GM12878 (cell line): ENCODE results near the gene GAMT. TPM values are rescaled to one million over a fixed set of nuclear protein-coding genes. Genes with fewer than 3 reads are reported as not detected.

Experiments used
- ATAC-seq: fragments of 200-7000 bp; cut with Tn5 transposase; 3 replicates; pipeline ENCODE4 v1.9.1; 2020; ENCODE audit warnings: mild to moderate bottlenecking, moderate library complexity
- BruUV-seq: library from RNA; stranded (reverse); fragments of 400-500 nt; replicated peaks from 2 replicates; lab custom pipeline; 2021; lab: Mats Ljungman, UMichigan
- CTCF ChIA-PET: fragments of 300-600 bp; sonication (Branson Sonifier 250); formaldehyde crosslinking; extraction: SDS; loops from one replicate; lab custom pipeline; 2021; ENCODE audit warnings: inconsistent platforms; lab: Yijun Ruan, JAX
- POLR2A ChIA-PET: fragments of 350-600 bp; formaldehyde crosslinking; extraction: SDS; loops from one replicate; lab custom pipeline; 2021; ENCODE audit warnings: inconsistent platforms; lab: Charles Lee
- RAD21 ChIA-PET: fragments of 300-600 bp; sonication (Branson Sonifier 250); formaldehyde crosslinking; loops from one replicate; lab custom pipeline; 2023; ENCODE audit warnings: antibody characterized with exemption; ENCODE audit not compliant: unreplicated experiment; lab: Charles Lee
- SMC1A ChIA-PET: fragments of 300-600 bp; sonication (Branson Sonifier 250); formaldehyde crosslinking; loops from one replicate; lab custom pipeline; 2023; ENCODE audit not compliant: unreplicated experiment, uncharacterized antibody; lab: Charles Lee
- DNase-seq: peaks from one replicate; pipeline ENCODE4 v3.0.0-alpha.2; 2011; ENCODE audit warnings: low read depth, low spot score
- FAIRE-seq: peaks from 3 replicates; lab custom pipeline; 2011; peaks lifted over from hg19 to GRCh38; lab: Jason Lieb, UNC
- H2AFZ ChIP-seq: 2 replicates; pipeline ENCODE4 v1.6.0; 2011; ENCODE audit warnings: low read depth, low read length, control low read depth; ENCODE audit not compliant: control insufficient read depth
- H3K27ac ChIP-seq: 2 replicates; pipeline ENCODE4 v1.5.1; 2011; ENCODE audit warnings: control low read depth; ENCODE audit not compliant: control insufficient read depth, insufficient read depth
- H3K27me3 ChIP-seq, 2 experiments: replicated peaks in 1 of 2; 2 replicates each; pipeline versions ENCODE4 v1.6.0 to v1.6.1; 2011; ENCODE audit warnings: low read length in 1 of 2; ENCODE audit not compliant: control insufficient read depth in 2 of 2, insufficient read depth in 2 of 2
- H3K36me3 ChIP-seq, 2 experiments: 2 replicates each; pipeline ENCODE4 v1.5.1; 2011; ENCODE audit warnings: low read length in 1 of 2; ENCODE audit not compliant: control insufficient read depth in 2 of 2, insufficient read depth in 2 of 2
- H3K4me1 ChIP-seq: 2 replicates; pipeline ENCODE4 v1.6.1; 2011; ENCODE audit warnings: mild to moderate bottlenecking, low read length, moderate library complexity, mixed read lengths; ENCODE audit not compliant: control insufficient read depth, insufficient read depth
- H3K4me2 ChIP-seq: 2 replicates; pipeline ENCODE4 v1.6.0; 2011; ENCODE audit warnings: control low read depth; ENCODE audit not compliant: control insufficient read depth, insufficient read depth
- H3K4me3 ChIP-seq: fragments of 200-600 bp; sonication (generic); 2 replicates; pipeline ENCODE4 v1.5.1; 2016
- H3K79me2 ChIP-seq: 2 replicates; pipeline ENCODE4 v1.6.0; 2011; ENCODE audit warnings: low read length; ENCODE audit not compliant: control insufficient read depth, insufficient read depth
- H3K9ac ChIP-seq: 2 replicates; pipeline ENCODE4 v1.8.0; 2011; ENCODE audit warnings: low read length, control low read depth, mixed read lengths; ENCODE audit not compliant: control insufficient read depth, insufficient read depth
- H3K9me3 ChIP-seq: replicated peaks from 3 replicates; pipeline ENCODE4 v1.5.1; 2011; ENCODE audit warnings: mild to moderate bottlenecking, low read length; ENCODE audit not compliant: control insufficient read depth, insufficient read depth
- H4K20me1 ChIP-seq: 2 replicates; pipeline ENCODE4 v1.6.0; 2011; ENCODE audit not compliant: control insufficient read depth, insufficient read depth
- CBFB ChIP-seq: IDR thresholded peaks from 2 replicates; pipeline ENCODE4 v1.6.1; 2016; ENCODE audit warnings: antibody characterized with exemption, low read depth
- EED ChIP-seq: sonication (generic); IDR thresholded peaks from 2 replicates; pipeline ENCODE4 v1.6.1; 2016; ENCODE audit warnings: antibody characterized with exemption, low read depth
- FOS ChIP-seq: IDR thresholded peaks from 3 replicates; pipeline ENCODE4 v1.6.1; 2011; ENCODE audit warnings: borderline replicate concordance; ENCODE audit not compliant: insufficient read length; ENCODE audit errors: extremely low read depth
- GATAD2B ChIP-seq: fragments of 450-650 bp; conservative IDR thresholded peaks from 2 replicates; pipeline ENCODE4 v1.6.1; 2017; ENCODE audit warnings: low read depth, mild to moderate bottlenecking, moderate library complexity
- KDM1A ChIP-seq: fragments of 200-600 bp; sonication (generic); IDR thresholded peaks from 2 replicates; pipeline ENCODE4 v1.6.1; 2016; ENCODE audit warnings: borderline replicate concordance
- MEF2B ChIP-seq: fragments of 450-650 bp; IDR thresholded peaks from 2 replicates; pipeline ENCODE4 v1.6.1; 2018; ENCODE audit warnings: mild to moderate bottlenecking, moderate library complexity; ENCODE audit not compliant: partially characterized antibody, poor library complexity, severe bottlenecking
- MTA3 ChIP-seq: IDR thresholded peaks from 2 replicates; pipeline ENCODE4 v1.6.1; 2012; ENCODE audit warnings: low read length, inconsistent platforms, borderline replicate concordance
- MXI1 ChIP-seq: fragments of 150-350 bp; IDR thresholded peaks from 2 replicates; pipeline ENCODE4 v1.6.1; 2011; ENCODE audit warnings: low read depth, mild to moderate bottlenecking, inconsistent platforms, low read length, improper control_type of control experiment
- MYC ChIP-seq: IDR thresholded peaks from 2 replicates; pipeline ENCODE4 v1.6.1; 2011; ENCODE audit warnings: mild to moderate bottlenecking, low read length, moderate library complexity, inconsistent platforms; ENCODE audit not compliant: insufficient read depth, insufficient replicate concordance, insufficient read length, severe bottlenecking
- RAD51 ChIP-seq: fragments of 450-650 bp; IDR thresholded peaks from 2 replicates; pipeline ENCODE4 v1.6.1; 2016; ENCODE audit warnings: moderate library complexity, mild to moderate bottlenecking, inconsistent platforms
- SMAD1 ChIP-seq: fragments of 450-650 bp; IDR thresholded peaks from 2 replicates; pipeline ENCODE4 v1.6.1; 2018; ENCODE audit warnings: mild to moderate bottlenecking, low read depth; ENCODE audit not compliant: partially characterized antibody
- TCF7 ChIP-seq: IDR thresholded peaks from 2 replicates; pipeline ENCODE4 v1.6.1; 2014; ENCODE audit warnings: antibody characterized with exemption, borderline replicate concordance
- ZBTB4 ChIP-seq: fragments of 450-650 bp; formaldehyde crosslinking; IDR thresholded peaks from 2 replicates; pipeline ENCODE4 v1.4.0; 2022; ENCODE audit warnings: mild to moderate bottlenecking, moderate library complexity
- ZBTB40 ChIP-seq: fragments of 450-650 bp; IDR thresholded peaks from 2 replicates; pipeline ENCODE4 v1.6.1; 2016; ENCODE audit warnings: mild to moderate bottlenecking, moderate library complexity, borderline replicate concordance
- WGBS: methylation state at CpG from one replicate; pipeline ENCODE4 v1.1.6; 2016; ENCODE audit warnings: low lambda C conversion rate; ENCODE audit not compliant: insufficient replicate concordance, insufficient coverage; ENCODE audit errors: missing lambda C conversion rate; 5-methylcytosine and 5-hydroxymethylcytosine counted together
- in situ Hi-C: fragments of 300-500 bp; cut with MboI; formaldehyde crosslinking; loops from 9 replicates; pipeline ENCODE4 v1.14.3; 2018; ENCODE audit warnings: mixed read lengths
- intact Hi-C: fragments of 100-400 bp; cut with micrococcal nuclease; formaldehyde crosslinking; loops from one replicate; pipeline ENCODE4 v1.14.2; 2022; ENCODE audit not compliant: unreplicated experiment
- polyA plus RNA-seq, 11 experiments: library from polyadenylated mRNA; depleted of rRNA in 4 of 11; unstranded in 6 of 11; stranded (reverse) in 5 of 11; fragments of >200 nt; fragmentation: Nextera tagmentation in 4 of 11; fragmentation: Illumina TruSeq in 1 of 11; extraction: Ambion mirVana in 4 of 11; extraction: Trizol in 1 of 11; gene quantifications; 1 replicate in 1 of 11; 2 replicates in 10 of 11; pipeline versions ENCODE4 v1.2.1 to v1.2.3, GENCODE V29; 2011 to 2016; ENCODE audit warnings: inconsistent platforms in 2 of 11, missing spikeins in 2 of 11, low read depth in 1 of 11
- total RNA-seq, 4 experiments: library from RNA; depleted of rRNA in 3 of 4; stranded (reverse); fragments of >200 nt in 3 of 4; fragmentation: Illumina TruSeq in 1 of 4; extraction: Trizol in 1 of 4; gene quantifications; 2 replicates each; pipeline versions ENCODE4 v1.2.1 to v1.2.3, GENCODE V29; 2013 to 2021

GAMT gene
- total and polyA plus RNA-seq, 10 of the 15 experiments (the other 5 are each of a cell fraction or from before 2014, with no cell fraction given), result 1.6 to 131 (median 38.8) TPM

- no peak overlapping the region for H3K9ac ChIP-seq
- no peaks in the 10 kb centered on the region for H3K79me2 ChIP-seq
- TF ChIP-seq ZBTB40, result no peak
- no peak for TF ChIP-seq MTA3
- no peak for TF ChIP-seq TCF7
- TF ChIP-seq KDM1A, result no peak
- TF ChIP-seq FOS, result no peak
- TF ChIP-seq GATAD2B, result no peak
- TF ChIP-seq ZBTB4 (CRISPR knock-in tag), result no peak
- TF ChIP-seq RAD51, result no peak
- TF ChIP-seq EED, result no peak
- TF ChIP-seq MEF2B, result no peak
- TF ChIP-seq CBFB, result no peak
- TF ChIP-seq MXI1, result no peak
- no peak for TF ChIP-seq SMAD1
- no peak for TF ChIP-seq MYC
Measured at GRCh38 chr19:1423436-1424191, 22.3 kb upstream of the GAMT start.

More at GRCh38 chr19:1423436-1424191, 22.3 kb upstream of the GAMT start:
- H3K9me3 ChIP-seq, result no peaks in the 10 kb centered on the region
- no peak overlapping the region for H3K4me2 ChIP-seq
- ChIA-PET POLR2A (interaction anchor here (0.5 kb wide), 1 partner anchor 13 kb away, joined by 3 read pairs; no protein-coding TSS in a partner anchor), CTCF (no interaction called here), SMC1A (no interaction called here), RAD21 (no interaction called here)
- no TSS peak for BruUV-seq
- no peak overlapping the region for H2AFZ ChIP-seq
- no peaks in the 10 kb centered on the region for H3K27me3 ChIP-seq
- H4K20me1 ChIP-seq, result no peaks in the 10 kb centered on the region
- FAIRE-seq, result no peak
- WGBS, result 97% methylated on average over 40 of the region's 40 CpGs
- no peak for DNase-seq
- ATAC-seq, result no peak
- intact Hi-C loops, result no loop called here
- no peaks in the 10 kb centered on the region for H3K4me1 ChIP-seq
- no peak overlapping the region for H3K4me3 ChIP-seq
- in situ Hi-C loops, result no loop called here
- no peak overlapping the region for H3K27ac ChIP-seq
- peaks cover 19 to 57% of the 10 kb centered on the region in 2 experiments; a peak in 3 of 4 replicates for H3K36me3 ChIP-seq
